H9 (cell line): Measurements from ENCODE around the gene WDR74. TPM values are rescaled to one million over a fixed set of nuclear protein-coding genes. Genes with fewer than 3 reads are reported as not detected.

Experiments used
- DNase-seq: peaks from one replicate; pipeline ENCODE4 v3.0.0-alpha.2; 2017
- H2AFZ ChIP-seq: one replicate; pipeline ENCODE4 v1.6.1; 2013; ENCODE audit warnings: mild to moderate bottlenecking, low read length, control low read depth, moderate library complexity
- H2AK5ac ChIP-seq: 2 replicates; pipeline ENCODE4 v1.6.1; 2013; ENCODE audit warnings: low read length, control low read depth, mixed read lengths; ENCODE audit not compliant: insufficient read length
- H2BK120ac ChIP-seq: one replicate; pipeline ENCODE4 v1.6.1; 2013; ENCODE audit warnings: low read depth, mild to moderate bottlenecking, low read length, control low read depth, inconsistent platforms; ENCODE audit not compliant: poor library complexity, severe bottlenecking
- H2BK12ac ChIP-seq: 2 replicates; pipeline ENCODE4 v1.6.1; 2013; ENCODE audit warnings: low read length, control low read depth, mixed read lengths, low read depth; ENCODE audit not compliant: insufficient read length
- H2BK15ac ChIP-seq: 2 replicates; pipeline ENCODE4 v1.6.1; 2013; ENCODE audit warnings: low read depth, low read length, control low read depth
- H2BK20ac ChIP-seq: one replicate; pipeline ENCODE4 v1.6.1; 2013; ENCODE audit warnings: low read depth, mild to moderate bottlenecking, low read length, control low read depth, inconsistent platforms; ENCODE audit not compliant: poor library complexity, severe bottlenecking
- H2BK5ac ChIP-seq: 2 replicates; pipeline ENCODE4 v1.6.1; 2013; ENCODE audit warnings: low read length, control low read depth, mixed read lengths; ENCODE audit not compliant: insufficient read length
- H3K14ac ChIP-seq: 2 replicates; pipeline ENCODE4 v1.6.1; 2013; ENCODE audit warnings: low read length, control low read depth; ENCODE audit not compliant: insufficient read depth
- H3K18ac ChIP-seq: 2 replicates; pipeline ENCODE4 v1.6.1; 2013; ENCODE audit warnings: low read depth, mild to moderate bottlenecking, mixed read lengths, low read length, control low read depth; ENCODE audit not compliant: insufficient read length
- H3K23ac ChIP-seq: 2 replicates; pipeline ENCODE4 v1.6.1; 2013; ENCODE audit warnings: low read length, control low read depth, mixed read lengths, low read depth; ENCODE audit not compliant: insufficient read length
- H3K23me2 ChIP-seq: 2 replicates; pipeline ENCODE4 v1.6.1; 2013; ENCODE audit warnings: low read depth, mild to moderate bottlenecking, mixed read lengths, low read length, control low read depth; ENCODE audit not compliant: insufficient read length, poor library complexity, severe bottlenecking
- H3K27ac ChIP-seq: 2 replicates; pipeline ENCODE4 v1.5.1; 2013; ENCODE audit warnings: low read length, control low read depth, mixed read lengths, low read depth; ENCODE audit not compliant: insufficient read length
- H3K27me3 ChIP-seq: 2 replicates; pipeline ENCODE4 v1.6.1; 2013; ENCODE audit warnings: low read length, control low read depth, inconsistent platforms; ENCODE audit not compliant: insufficient read depth
- H3K4ac ChIP-seq: 2 replicates; pipeline ENCODE4 v1.6.1; 2013; ENCODE audit warnings: low read depth, mild to moderate bottlenecking, control low read depth, inconsistent platforms, low read length, moderate library complexity
- H3K4me1 ChIP-seq: 2 replicates; pipeline ENCODE4 v1.6.1; 2013; ENCODE audit warnings: low read length, control low read depth, inconsistent platforms; ENCODE audit not compliant: insufficient read depth
- H3K4me2 ChIP-seq: 2 replicates; pipeline ENCODE4 v1.6.1; 2013; ENCODE audit warnings: low read length, control low read depth, mixed read lengths; ENCODE audit not compliant: insufficient read length, insufficient read depth
- H3K56ac ChIP-seq: 2 replicates; pipeline ENCODE4 v1.6.1; 2013; ENCODE audit warnings: low read depth, mild to moderate bottlenecking, mixed read lengths, low read length, control low read depth; ENCODE audit not compliant: insufficient read length
- H3K79me1 ChIP-seq: 2 replicates; pipeline ENCODE4 v1.6.1; 2013; ENCODE audit warnings: low read depth, mild to moderate bottlenecking, moderate library complexity, low read length, control low read depth, inconsistent platforms; ENCODE audit not compliant: insufficient read depth, poor library complexity, severe bottlenecking
- H3K79me2 ChIP-seq: 2 replicates; pipeline ENCODE4 v1.6.1; 2013; ENCODE audit warnings: low read length, control low read depth, inconsistent platforms; ENCODE audit not compliant: insufficient read depth
- H3K9ac ChIP-seq: 2 replicates; pipeline ENCODE4 v1.6.1; 2013; ENCODE audit warnings: low read length, control low read depth, mixed read lengths; ENCODE audit not compliant: insufficient read length; ENCODE audit errors: extremely low read depth
- H3K9me3 ChIP-seq: one replicate; pipeline ENCODE4 v1.6.1; 2013; ENCODE audit warnings: low read depth, low read length, inconsistent platforms; ENCODE audit not compliant: control insufficient read depth
- H3T11ph ChIP-seq: one replicate; pipeline ENCODE4 v1.6.1; 2013; ENCODE audit warnings: mild to moderate bottlenecking, low read length, control low read depth, inconsistent platforms
- H4K20me1 ChIP-seq: one replicate; pipeline ENCODE4 v1.6.1; 2013; ENCODE audit not compliant: control insufficient read depth, insufficient read length, insufficient read depth
- H4K5ac ChIP-seq: 2 replicates; pipeline ENCODE4 v1.6.1; 2013; ENCODE audit warnings: low read depth, mild to moderate bottlenecking, mixed read lengths, low read length, control low read depth; ENCODE audit not compliant: insufficient read length
- H4K8ac ChIP-seq: replicated peaks from 2 replicates; pipeline ENCODE4 v1.6.1; 2013; ENCODE audit warnings: low read length, control low read depth, mixed read lengths, low read depth; ENCODE audit not compliant: insufficient read length
- H4K91ac ChIP-seq: 2 replicates; pipeline ENCODE4 v1.6.1; 2013; ENCODE audit warnings: low read depth, mild to moderate bottlenecking, moderate library complexity, mixed read lengths, low read length, control low read depth; ENCODE audit not compliant: insufficient read length
- H3K27ac Mint-ChIP-seq, 3 experiments: 2 replicates in 2 of 3; 3 replicates in 1 of 3; pipeline ENCODE4 v1.8.0; 2020 to 2021; ENCODE audit warnings: mixed read lengths in 3 of 3, mild to moderate bottlenecking in 1 of 3, moderate library complexity in 1 of 3
- H3K27me3 Mint-ChIP-seq: 2 replicates; pipeline ENCODE4 v1.8.0; 2021; ENCODE audit warnings: low read depth, mild to moderate bottlenecking, moderate library complexity, mixed read lengths
- H3K36me3 Mint-ChIP-seq, 3 experiments: 2 replicates in 2 of 3; 3 replicates in 1 of 3; pipeline ENCODE4 v1.8.0; 2020 to 2021; ENCODE audit warnings: low read depth in 3 of 3, mixed read lengths in 3 of 3; ENCODE audit not compliant: insufficient read depth in 1 of 3
- H3K4me1 Mint-ChIP-seq, 2 experiments: 2 replicates each; pipeline ENCODE4 v1.8.0; 2020; ENCODE audit warnings: mixed read lengths in 2 of 2
- H3K4me3 Mint-ChIP-seq, 2 experiments: 2 replicates in 1 of 2; 3 replicates in 1 of 2; pipeline ENCODE4 v1.8.0; 2020 to 2021; ENCODE audit warnings: mild to moderate bottlenecking in 2 of 2, mixed read lengths in 2 of 2, moderate library complexity in 1 of 2
- H3K9me3 Mint-ChIP-seq, 2 experiments: 2 replicates in 1 of 2; 3 replicates in 1 of 2; pipeline ENCODE4 v1.8.0; 2020; ENCODE audit warnings: mild to moderate bottlenecking in 2 of 2, mixed read lengths in 2 of 2, moderate library complexity in 1 of 2
- WGBS: extraction: QIAGEN DNeasy Blood & Tissue Kit; methylation state at CpG from one replicate; pipeline ENCODE4 v1.1.7; 2013; ENCODE audit warnings: missing lambda C conversion rate, low lambda C conversion rate, mixed read lengths; ENCODE audit not compliant: insufficient read length; ENCODE audit errors: extremely low coverage; 5-methylcytosine and 5-hydroxymethylcytosine counted together
- total RNA-seq: library from RNA; stranded (reverse); gene quantifications from 2 replicates; pipeline ENCODE4 v1.2.1, GENCODE V29; 2021
- TF ChIP-seq, protein P1 (sequence below): fragments of 200-600 bp; sonication (generic); conservative IDR thresholded peaks from 3 replicates; pipeline ENCODE4 v1.8.0; 2021; ENCODE audit warnings: antibody characterized with exemption, mild to moderate bottlenecking

Gene WDR74
- total RNA-seq, 1 experiment from 2014 or later = 121 TPM

DNA sequence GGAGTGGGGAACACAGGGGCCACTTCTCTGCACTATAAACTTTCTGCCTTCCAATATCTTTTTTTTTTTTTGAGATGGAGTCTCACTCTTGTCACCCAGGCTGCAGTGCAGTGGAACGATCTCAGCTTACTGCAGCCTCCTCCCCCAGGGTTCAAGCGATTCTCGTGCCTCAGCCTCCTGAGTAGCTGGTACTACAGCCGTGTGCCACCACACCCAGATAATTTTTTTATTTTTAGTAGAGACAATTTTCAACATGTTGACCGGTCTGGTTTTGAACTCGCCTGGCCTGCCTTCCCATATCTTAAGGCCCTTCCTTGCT lies 43.0 kb upstream of the WDR74 start:
- peaks cover 15% of the 10 kb centered on the region for H3K23me2 ChIP-seq
- no peak overlapping the region for H2BK20ac ChIP-seq
- H3K4ac ChIP-seq = no peak overlapping the region; the same call in 1 of the 2 replicates
- H3K9me3 Mint-ChIP-seq = peaks cover 2 to 3% of the 10 kb centered on the region in 2 experiments; a peak in 3 of 5 replicates
- H2AK5ac ChIP-seq = no peak overlapping the region
- H3K4me2 ChIP-seq = peak overlapping the region; percentile 41
- no peak overlapping the region for H3T11ph ChIP-seq
- no peak overlapping the region for H2BK15ac ChIP-seq
- no peak overlapping the region for H3K14ac ChIP-seq
- H3K4me1 ChIP-seq = no peaks in the 10 kb centered on the region; the same call in 1 of the 2 replicates
- peaks cover 69 to 87% (median 85%) of the 10 kb centered on the region in 3 experiments for H3K36me3 Mint-ChIP-seq
- peaks cover 5% of the 10 kb centered on the region for H3K27me3 Mint-ChIP-seq
- H3K56ac ChIP-seq = no peak overlapping the region
- no peak for DNase-seq
- no peaks in the 10 kb centered on the region for H4K20me1 ChIP-seq
- peak overlapping the region; percentile 5 for H3K9ac ChIP-seq
- no peak overlapping the region for H3K23ac ChIP-seq
- peak overlapping the region; percentile 99 to 100 for H3K4me3 Mint-ChIP-seq
- no CpG with 5 or more reads among the region's 6 CpGs for WGBS
- H3K79me1 ChIP-seq = no peaks in the 10 kb centered on the region
- H4K5ac ChIP-seq = no peak overlapping the region
- no peak overlapping the region for H2AFZ ChIP-seq
- H3K27me3 ChIP-seq = no peaks in the 10 kb centered on the region
- no peaks in the 10 kb centered on the region for H3K9me3 ChIP-seq
- H2BK12ac ChIP-seq = no peak overlapping the region
- no peak overlapping the region for H4K8ac ChIP-seq
- peaks cover 4% of the 10 kb centered on the region; the same call in 1 of the 2 replicates for H3K79me2 ChIP-seq
- H2BK120ac ChIP-seq = peak overlapping the region; percentile 16
- no peak overlapping the region for H4K91ac ChIP-seq
- no peak overlapping the region for H3K18ac ChIP-seq
- TF ChIP-seq, protein P1, sequence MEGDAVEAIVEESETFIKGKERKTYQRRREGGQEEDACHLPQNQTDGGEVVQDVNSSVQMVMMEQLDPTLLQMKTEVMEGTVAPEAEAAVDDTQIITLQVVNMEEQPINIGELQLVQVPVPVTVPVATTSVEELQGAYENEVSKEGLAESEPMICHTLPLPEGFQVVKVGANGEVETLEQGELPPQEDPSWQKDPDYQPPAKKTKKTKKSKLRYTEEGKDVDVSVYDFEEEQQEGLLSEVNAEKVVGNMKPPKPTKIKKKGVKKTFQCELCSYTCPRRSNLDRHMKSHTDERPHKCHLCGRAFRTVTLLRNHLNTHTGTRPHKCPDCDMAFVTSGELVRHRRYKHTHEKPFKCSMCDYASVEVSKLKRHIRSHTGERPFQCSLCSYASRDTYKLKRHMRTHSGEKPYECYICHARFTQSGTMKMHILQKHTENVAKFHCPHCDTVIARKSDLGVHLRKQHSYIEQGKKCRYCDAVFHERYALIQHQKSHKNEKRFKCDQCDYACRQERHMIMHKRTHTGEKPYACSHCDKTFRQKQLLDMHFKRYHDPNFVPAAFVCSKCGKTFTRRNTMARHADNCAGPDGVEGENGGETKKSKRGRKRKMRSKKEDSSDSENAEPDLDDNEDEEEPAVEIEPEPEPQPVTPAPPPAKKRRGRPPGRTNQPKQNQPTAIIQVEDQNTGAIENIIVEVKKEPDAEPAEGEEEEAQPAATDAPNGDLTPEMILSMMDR = no peak
- H3K27ac ChIP-seq = peak overlapping the region; percentile 22
- peak overlapping the region; percentile 100 for H3K27ac Mint-ChIP-seq
- H3K4me1 Mint-ChIP-seq = peaks cover 43 to 55% of the 10 kb centered on the region in 2 experiments
- no peak overlapping the region for H2BK5ac ChIP-seq
